DMS79 (cell line): ENCODE measurements around the gene RTN4RL1.

Experiments used
- DNase-seq: peaks from one replicate; lab custom pipeline; 2025; lab: John Stamatoyannopoulos, UW

Gene RTN4RL1

GRCh38 chr17:2059547-2060384, 34.6 kb upstream of the RTN4RL1 start:
- DNase-seq: no peak

GRCh38 chr17:2058586-2059546, 33.7 kb upstream of the RTN4RL1 start:
- no peak for DNase-seq

- DNase-seq: no peak
Measured at GRCh38 chr17:2057760-2058585, 32.8 kb upstream of the RTN4RL1 start.

DNA sequence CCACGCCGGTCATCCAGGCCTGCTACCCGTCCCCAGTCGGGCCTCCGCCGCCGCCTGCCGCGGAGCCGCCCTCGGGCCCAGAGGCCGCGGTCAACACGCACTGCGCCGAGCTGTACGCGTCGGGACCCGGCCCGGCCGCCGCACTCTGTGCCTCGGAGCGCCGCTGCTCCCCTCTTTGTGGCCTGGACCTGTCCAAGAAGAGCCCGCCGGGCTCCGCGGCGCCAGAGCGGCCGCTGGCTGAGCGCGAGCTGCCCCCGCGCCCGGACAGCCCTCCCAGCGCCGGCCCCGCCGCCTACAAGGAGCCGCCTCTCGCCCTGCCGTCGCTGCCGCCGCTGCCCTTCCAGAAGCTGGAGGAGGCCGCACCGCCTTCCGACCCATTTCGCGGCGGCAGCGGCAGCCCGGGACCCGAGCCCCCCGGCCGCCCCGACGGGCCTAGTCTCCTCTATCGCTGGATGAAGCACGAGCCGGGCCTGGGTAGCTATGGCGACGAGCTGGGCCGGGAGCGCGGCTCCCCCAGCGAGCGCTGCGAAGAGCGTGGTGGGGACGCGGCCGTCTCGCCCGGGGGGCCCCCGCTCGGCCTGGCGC, 32.1 kb upstream of the RTN4RL1 start:
- DNase-seq: no peak

- no peak for DNase-seq
Measured at GRCh38 chr17:2056206-2057174, 31.4 kb upstream of the RTN4RL1 start.

DNA sequence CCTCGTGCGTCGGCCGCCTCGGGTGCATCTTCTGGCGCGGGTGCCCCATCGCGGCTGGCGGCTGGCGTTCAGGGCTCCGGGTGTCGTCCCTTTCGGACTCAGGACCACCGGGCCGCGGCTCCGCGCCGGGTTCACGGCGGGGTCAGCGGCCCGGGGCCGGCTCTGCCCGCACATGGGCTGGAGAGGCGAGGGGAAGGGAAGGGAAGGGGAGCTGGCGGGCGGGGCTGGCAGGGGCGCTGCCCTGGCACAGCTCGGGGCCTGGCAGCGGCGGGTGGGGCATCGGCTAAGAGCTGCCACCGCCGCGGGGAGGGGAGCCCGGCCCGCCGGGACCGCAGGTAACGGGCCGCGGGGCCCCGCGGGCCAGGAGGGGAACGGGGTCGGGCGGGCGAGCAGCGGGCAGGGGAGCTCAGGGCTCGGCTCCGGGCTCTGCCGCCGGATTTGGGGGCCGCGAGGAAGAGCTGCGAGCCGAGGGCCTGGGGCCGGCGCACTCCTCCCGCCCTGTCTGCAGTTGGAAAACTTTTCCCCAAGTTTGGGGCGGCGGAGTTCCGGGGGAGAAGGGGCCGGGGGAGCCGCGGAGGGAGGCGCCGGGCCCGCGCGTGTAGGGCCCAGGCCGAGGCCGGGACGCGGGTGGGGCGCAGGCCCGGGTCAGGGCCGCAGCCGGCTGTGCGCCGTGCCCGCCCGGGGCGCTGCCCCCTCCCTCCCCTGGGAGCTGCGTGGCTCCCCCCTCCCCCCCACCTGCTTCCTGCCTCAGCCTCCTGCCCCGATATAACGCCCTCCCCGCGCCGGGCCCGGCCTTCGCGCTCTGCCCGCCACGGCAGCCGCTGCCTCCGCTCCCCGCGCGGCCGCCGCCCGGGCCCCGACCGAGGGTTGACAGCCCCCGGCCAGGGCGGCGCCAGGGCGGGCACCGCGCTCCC, 30.4 kb upstream of the RTN4RL1 start:
- DNase-seq: no peak

DNA sequence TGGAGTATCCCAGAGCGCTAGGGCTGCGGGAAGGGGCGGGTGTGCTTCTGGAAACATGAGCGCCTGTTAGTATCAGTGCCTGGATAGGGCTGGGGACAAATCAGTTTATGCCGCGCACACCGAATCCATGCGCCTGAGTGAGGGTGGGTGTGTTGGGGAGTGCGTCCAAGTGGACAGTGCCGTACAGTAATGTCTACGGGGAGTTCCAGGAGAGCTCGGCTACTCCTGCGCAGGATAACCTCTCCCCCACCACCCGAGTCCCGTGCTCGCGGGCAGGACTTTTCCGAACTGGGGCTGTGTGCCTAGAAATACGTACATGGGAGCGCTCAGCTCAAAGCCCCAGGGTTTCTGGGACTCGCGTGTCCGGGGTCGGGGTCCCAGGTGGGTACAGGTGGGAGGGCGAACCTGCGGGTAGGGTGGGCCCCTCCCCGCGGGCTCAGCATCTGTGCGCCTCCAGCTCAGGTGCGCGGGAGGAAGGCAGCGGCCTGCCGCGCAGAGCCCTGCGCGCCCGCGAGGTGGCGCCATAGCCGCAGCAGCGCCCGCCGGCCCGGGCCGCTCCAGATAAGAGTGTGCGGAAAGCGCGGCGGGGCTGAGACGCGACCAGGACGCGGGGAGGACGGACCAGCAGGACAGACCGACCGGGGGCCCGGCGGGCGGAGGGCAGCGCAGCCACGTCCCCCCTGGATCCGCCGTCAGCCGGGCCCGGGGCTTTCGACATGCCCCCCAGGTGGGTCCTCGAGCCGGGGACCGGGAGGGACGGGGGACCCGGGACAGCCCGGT, 29.6 kb upstream of the RTN4RL1 start, which contains the start of gene HIC1:
HIC1 (plus strand) TSS at position 592 of the 780 bp plus-strand sequence. CDS start 1,588 bp downstream, outside the sequence.
- peak; percentile 48 for DNase-seq

- no peak for DNase-seq
Measured at GRCh38 chr17:2054262-2054511, 29.1 kb upstream of the RTN4RL1 start.

- DNase-seq: peak; percentile 50
Measured at GRCh38 chr17:2053380-2054261, 28.5 kb upstream of the RTN4RL1 start.

- no peak for DNase-seq
Measured at GRCh38 chr17:2051933-2052559, 26.9 kb upstream of the RTN4RL1 start.

GRCh38 chr17:2051061-2051932, 26.2 kb upstream of the RTN4RL1 start:
- DNase-seq: no peak

DNA sequence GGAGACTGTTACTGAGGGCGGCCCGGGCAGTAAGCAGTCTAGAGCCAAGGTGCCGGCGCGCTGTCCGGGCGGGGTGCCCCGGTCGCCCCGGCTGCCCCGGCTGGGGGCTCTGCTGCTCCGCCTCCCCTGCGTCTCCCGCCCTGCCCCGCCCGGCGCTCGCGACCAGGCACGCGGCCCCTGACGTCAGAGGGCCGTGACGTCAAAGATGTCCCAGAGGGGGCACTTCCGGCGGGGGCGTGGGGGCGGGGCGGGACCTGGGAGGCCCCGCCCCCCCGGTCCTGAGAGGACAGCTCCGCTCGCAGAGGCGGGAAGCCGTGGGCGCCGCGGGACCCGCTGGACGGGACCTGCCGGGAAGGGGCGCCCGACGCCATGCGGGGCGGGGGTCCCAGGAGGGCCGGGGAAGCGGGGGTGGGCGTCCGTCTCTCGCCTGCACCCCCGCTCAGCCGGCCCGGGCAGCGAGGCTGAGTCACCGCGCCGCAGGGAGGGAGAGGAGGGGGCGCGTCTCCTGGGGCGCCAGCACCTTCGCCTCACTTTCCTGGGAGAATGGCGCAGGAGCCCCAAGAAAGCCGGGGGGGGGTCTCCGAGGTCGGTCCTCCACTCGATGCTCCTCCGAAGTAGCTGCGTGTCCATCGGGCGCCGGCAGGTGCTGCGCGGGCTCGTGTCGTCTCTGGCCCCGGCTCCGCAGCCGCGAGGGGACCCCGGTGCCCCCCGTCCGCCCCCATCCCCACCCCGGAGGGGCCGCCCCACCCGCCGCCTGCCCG, 25.3 kb upstream of the RTN4RL1 start:
- DNase-seq: peak; percentile 27

DNA sequence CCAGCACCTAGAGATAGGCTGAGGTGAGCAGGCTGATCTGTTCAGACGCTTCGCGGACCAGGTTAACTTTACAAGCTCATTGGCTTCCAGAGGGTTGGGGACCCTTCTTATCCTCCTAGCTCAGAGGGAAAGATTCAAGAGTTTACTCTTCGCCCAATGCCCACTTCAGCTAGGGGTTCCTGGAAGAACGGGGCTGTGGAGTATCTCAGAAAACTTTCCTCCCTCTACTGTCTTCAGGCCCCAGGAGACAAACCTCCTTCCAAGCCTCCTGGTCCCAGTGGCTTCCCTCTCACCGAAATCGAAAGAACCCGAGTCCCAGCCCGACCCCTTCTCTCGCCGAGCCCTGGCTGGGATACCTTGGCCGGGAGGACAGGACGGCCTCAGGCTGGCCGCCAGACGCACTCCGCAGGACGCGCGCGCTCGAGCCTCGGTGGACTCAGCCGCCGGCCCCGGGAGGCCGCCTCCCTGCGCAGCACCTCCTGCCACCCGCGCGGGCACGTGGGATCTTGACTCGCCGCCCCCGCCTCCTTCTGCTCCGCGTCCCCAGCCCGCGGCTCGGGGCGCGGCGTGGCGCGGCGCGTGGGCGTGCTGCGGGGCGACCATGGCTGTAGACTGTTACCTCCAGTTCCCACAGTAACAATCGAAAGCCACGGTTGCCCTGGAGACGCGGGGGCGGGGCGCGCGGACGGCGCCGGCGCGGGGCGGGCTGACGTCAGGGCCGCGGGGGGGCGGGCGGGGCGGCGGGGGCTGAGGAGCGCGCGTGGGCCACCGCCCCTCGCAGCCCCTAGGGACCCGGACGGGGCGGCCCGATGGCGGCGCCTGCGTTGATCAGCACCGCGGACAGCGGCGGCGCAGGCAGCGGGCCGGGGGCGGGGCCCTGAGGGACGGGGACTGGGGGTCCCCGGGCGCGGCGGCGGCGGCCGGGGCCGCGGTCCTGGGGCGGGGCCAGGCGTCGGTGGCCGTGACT, 24.5 kb upstream of the RTN4RL1 start:
- DNase-seq: peak; percentile 27

- DNase-seq: no peak
Measured at GRCh38 chr17:2048805-2049204, 23.7 kb upstream of the RTN4RL1 start.
